Thoracic aorta endothelial cell (primary cell): Measurements from ENCODE around the gene COMMD6. TPM values are rescaled to one million over a fixed set of nuclear protein-coding genes. Genes with fewer than 3 reads are reported as not detected.

Source experiments
- total RNA-seq: library from RNA; depleted of rRNA; stranded (reverse); fragments of >200 nt; gene quantifications from 2 replicates; pipeline ENCODE4 v1.2.3, GENCODE V29; 2012

Gene COMMD6
- total RNA-seq = 33.8 and 58.1 TPM in 2 replicates

DNA sequence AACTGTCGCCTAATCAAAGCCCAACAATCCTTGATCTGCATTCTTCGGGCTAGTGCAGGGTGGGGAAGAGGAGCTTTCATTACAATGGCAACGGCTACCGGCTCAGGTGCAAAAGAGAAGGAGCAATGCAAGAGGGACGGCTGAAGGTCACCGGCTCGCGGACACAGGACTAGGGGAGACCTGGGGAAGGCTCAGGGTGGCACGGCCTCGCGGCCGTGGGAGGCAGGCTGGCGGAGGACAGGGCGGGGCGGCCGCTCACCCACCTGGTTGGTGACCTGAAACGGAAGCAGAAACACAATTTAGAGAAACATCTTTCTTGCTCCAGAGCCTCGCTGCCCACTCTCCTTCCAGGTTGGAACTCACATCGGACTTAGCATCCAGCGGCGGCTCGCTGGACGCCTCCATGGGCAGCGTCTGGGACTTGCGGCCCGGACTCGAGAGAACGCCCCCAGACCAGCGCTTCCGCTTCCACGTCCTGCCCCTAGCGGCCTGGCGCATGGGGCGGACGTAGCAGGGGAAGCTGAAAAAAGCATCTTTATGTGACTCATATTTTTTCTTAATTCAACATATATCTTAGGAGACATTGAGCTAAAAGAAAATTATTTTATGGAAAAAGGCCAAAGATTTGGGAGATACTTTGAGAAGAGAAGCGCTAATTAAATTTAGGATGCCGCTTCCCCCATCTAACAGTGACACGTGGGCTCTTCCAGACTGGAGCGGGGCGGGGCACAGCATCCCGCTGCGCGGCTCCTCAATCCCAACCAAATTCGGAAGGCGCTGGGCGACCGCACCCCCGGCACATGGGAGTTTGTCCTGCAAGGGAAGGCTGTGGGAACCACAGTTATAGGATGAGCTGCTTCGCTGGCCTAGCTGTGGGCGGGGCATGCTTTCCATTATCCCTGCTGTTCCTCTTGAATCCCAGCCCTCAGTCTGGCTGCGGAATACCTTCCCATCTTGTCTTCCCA lies at the start of gene COMMD6:
Gene COMMD6 (minus strand): TSS at position 441 of the 965 bp plus-strand sequence. CDS start 36 bp downstream, at position 405.

DNA sequence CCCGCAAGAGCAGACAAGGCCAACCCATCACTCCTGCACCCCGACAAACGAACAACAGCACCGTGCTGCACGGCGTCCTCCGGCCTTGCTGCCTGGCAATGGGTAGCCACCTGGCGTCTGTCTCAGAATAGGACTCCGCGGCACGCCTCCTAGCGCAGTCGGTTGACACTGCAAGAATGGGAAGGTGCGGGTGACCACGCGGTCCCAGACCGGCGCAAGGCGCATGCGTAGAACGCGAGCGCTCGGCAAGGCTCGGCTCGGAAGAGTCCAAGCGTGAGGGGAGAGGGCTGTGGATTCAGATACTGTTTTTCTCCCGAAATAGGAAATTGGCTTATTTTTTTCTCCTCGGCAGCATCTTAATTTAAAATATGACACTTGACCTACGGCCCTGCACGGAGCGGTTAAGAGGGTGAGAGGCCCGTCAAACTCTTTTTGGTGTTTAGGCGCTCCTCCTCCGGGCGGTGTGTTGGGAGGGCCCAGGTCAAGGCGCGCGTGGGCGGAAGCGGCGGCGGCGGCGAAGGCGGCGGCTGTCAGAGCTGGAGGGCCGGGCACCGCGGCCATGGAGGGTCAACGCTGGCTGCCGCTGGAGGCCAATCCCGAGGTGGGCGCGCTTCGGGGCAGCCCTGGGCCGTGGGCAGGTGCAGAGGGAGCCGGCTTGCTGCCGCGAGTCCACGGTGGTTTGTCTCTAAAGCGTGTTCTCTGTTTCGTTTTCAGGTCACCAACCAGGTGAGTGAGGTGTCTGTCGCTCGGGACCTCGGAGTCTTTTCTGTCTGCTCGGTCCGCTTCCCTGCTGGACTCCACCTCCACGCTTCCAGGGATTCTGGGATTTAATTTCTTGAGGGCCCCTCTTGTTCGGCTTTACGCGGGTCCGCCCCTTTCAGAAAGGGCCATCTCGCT lies 11.9 kb upstream of the COMMD6 start, which contains the start of gene UCHL3:
Gene UCHL3 (plus strand): TSS at position 530 of the 897 bp plus-strand sequence. CDS start 30 bp downstream, at position 560.

DNA sequence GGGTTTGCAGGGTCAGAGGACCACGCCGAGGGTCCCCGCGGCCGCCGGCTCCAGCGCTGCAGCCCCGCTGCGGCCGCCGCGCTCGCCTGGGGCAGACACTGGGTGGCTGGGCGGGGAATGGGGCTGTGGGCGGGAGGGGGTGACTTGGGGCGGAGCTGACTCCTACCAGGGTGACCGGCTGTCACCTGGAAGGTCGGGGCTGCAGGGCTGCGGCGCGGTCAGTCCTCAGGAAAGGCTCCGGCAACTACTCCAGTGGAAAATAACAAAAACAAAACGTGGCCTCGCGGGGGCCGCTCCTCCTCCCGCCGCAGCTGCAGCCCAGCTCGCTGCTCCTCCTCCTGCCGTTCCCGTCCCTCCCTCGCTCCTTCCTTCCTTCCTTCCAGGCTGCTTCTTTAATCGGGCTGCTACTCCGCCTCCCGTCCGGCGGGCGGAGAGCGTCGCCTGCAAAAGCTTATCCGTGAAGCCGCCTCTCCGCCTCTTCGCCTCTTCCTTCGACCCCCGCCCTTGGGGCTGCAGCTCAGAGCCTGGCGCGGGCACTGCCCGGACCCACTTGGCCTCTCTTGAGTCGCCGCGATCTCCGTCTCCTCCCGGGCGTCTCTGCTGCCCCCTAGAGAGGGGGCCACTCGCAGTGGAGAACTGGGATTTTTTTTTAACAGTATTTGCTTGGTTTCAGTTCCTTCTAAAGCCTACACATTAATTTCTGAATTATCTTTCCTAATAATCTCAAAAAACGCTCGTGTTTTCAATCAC lies 55.4 kb downstream of the COMMD6 start, which contains the start of gene TBC1D4:
Gene TBC1D4 (minus strand): TSS at position 100 of the 750 bp plus-strand sequence. CDS start 402 bp downstream, outside the sequence.

Other genes with a start within 250 kb of the COMMD6 start
- gene TBC1D4, start 55.7 kb downstream of the COMMD6 start, total RNA-seq = 74.3 and 102 TPM in 2 replicates
- 78.1 and 83.1 TPM in 2 replicates for gene UCHL3, start 11.9 kb upstream of the COMMD6 start, total RNA-seq
- gene LMO7, start 98.5 kb upstream of the COMMD6 start, total RNA-seq = 16.9 and 23.1 TPM in 2 replicates